HG03520 (cell line): ENCODE measurements around the gene HSPA1A.

Experiments
- ATAC-seq: cut with Tn5 transposase; IDR thresholded peaks from one replicate; pipeline ENCODE4 v1.9.1; 2021; ENCODE audit warnings: mild to moderate bottlenecking, moderate library complexity; ENCODE audit not compliant: unreplicated experiment

The HSPA1A gene

GRCh38 chr6:31815025-31815838, at the start of gene HSPA1A, which contains the start of gene HSPA1L:
Gene HSPA1A, plus strand, starts transcription at chr6:31815543. Its CDS starts 214 bp downstream, at chr6:31815757.
Gene HSPA1L, minus strand, starts transcription at chr6:31815283. Its CDS starts 3,311 bp downstream, at chr6:31811972.
- ATAC-seq, result no peak

GRCh38 chr6:31765559-31765909, 49.8 kb upstream of the HSPA1A start:
- no peak for ATAC-seq

GRCh38 chr6:31765910-31766794, 49.2 kb upstream of the HSPA1A start:
- ATAC-seq, result no peak

- no peak for ATAC-seq
Observed at GRCh38 chr6:31767096-31767645, 48.2 kb upstream of the HSPA1A start.

GRCh38 chr6:31768363-31769257, 46.7 kb upstream of the HSPA1A start:
- no peak for ATAC-seq

GRCh38 chr6:31769684-31770371, 45.5 kb upstream of the HSPA1A start:
- ATAC-seq, result no peak

- ATAC-seq, result no peak
Observed at GRCh38 chr6:31770860-31771259, 44.5 kb upstream of the HSPA1A start.

- no peak for ATAC-seq
Observed at GRCh38 chr6:31771992-31772358, 43.4 kb upstream of the HSPA1A start.

- ATAC-seq, result no peak
Observed at GRCh38 chr6:31775184-31775583, 40.2 kb upstream of the HSPA1A start.

- ATAC-seq, result no peak
Observed at GRCh38 chr6:31775633-31776484, 39.5 kb upstream of the HSPA1A start.

GRCh38 chr6:31776485-31776988, 38.8 kb upstream of the HSPA1A start:
- ATAC-seq, result no peak

GRCh38 chr6:31776989-31777666, 38.2 kb upstream of the HSPA1A start, which contains the start of gene VWA7:
Gene VWA7, minus strand, starts transcription at chr6:31777328. Its CDS starts 549 bp downstream, at chr6:31776779.
- ATAC-seq, result peak; percentile 60

GRCh38 chr6:31777667-31778050, 37.7 kb upstream of the HSPA1A start:
- no peak for ATAC-seq

GRCh38 chr6:31778193-31778592, 37.1 kb upstream of the HSPA1A start:
- ATAC-seq, result no peak

- no peak for ATAC-seq
Observed at GRCh38 chr6:31778999-31779885, 36.1 kb upstream of the HSPA1A start.

- no peak for ATAC-seq
Observed at GRCh38 chr6:31779908-31780307, 35.4 kb upstream of the HSPA1A start.
